Stomach (tissue), 9 donors: ENCODE data around the gene HSPG2. TPM values are rescaled to one million over a fixed set of nuclear protein-coding genes. Genes with fewer than 3 reads are reported as not detected.

Experiments used
- DNase-seq, 2 donors: peaks; one replicate each; pipeline versions ENCODE4 v3.0.0 to v3.0.0-alpha.2; 2013 to 2019
- H3K27ac ChIP-seq, 5 donors: fragments of 200-600 bp in 4 of 5; sonication (generic) in 4 of 5; one replicate each; pipeline ENCODE4 v1.5.1; 2013 to 2019; ENCODE audit warnings: mild to moderate bottlenecking in 1 of 5, moderate library complexity in 1 of 5
- H3K27me3 ChIP-seq, 3 donors: fragments of 200-600 bp; sonication (generic); one replicate each; pipeline ENCODE4 v1.5.1; 2017 to 2019; ENCODE audit warnings: mixed run types in 1 of 3
- H3K36me3 ChIP-seq, 4 donors: fragments of 200-600 bp; sonication (generic); 1 replicate in 3 of 4; 2 replicates in 1 of 4; pipeline ENCODE4 v1.5.1; 2016 to 2019
- H3K4me1 ChIP-seq, 4 donors: fragments of 200-600 bp; sonication (generic); one replicate each; pipeline ENCODE4 v1.5.1; 2016 to 2019
- H3K4me3 ChIP-seq, 4 donors: fragments of 200-600 bp; sonication (generic) in 3 of 4; one replicate each; pipeline ENCODE4 v1.5.1; 2016 to 2019; ENCODE audit warnings: mild to moderate bottlenecking in 1 of 4
- H3K9me3 ChIP-seq, 4 donors: fragments of 200-600 bp; sonication (generic); one replicate each; pipeline ENCODE4 v1.5.1; 2016 to 2019
- CTCF ChIP-seq, 7 experiments: fragments of 450-650 bp in 4 of 7; fragments of 200-600 bp in 3 of 7; sonication (generic) in 3 of 7; IDR thresholded peaks; one replicate each; pipeline ENCODE4 v1.5.1; 2016 to 2019; ENCODE audit warnings: antibody characterized with exemption in 7 of 7, control low read depth in 2 of 7, mild to moderate bottlenecking in 1 of 7
- EP300 ChIP-seq: sonication (generic); formaldehyde crosslinking; IDR thresholded peaks from one replicate; pipeline ENCODE4 v1.6.1; 2017; ENCODE audit warnings: antibody characterized with exemption
- POLR2A ChIP-seq, 4 donors: fragments of 450-650 bp; IDR thresholded peaks; one replicate each; pipeline ENCODE4 v1.6.1; 2016; ENCODE audit warnings: antibody characterized with exemption in 4 of 4, control low read depth in 2 of 4, mild to moderate bottlenecking in 1 of 4, moderate library complexity in 1 of 4
- POLR2AphosphoS5 ChIP-seq, 3 donors: sonication (generic); formaldehyde crosslinking; IDR thresholded peaks; one replicate each; pipeline ENCODE4 v1.6.1; 2016; ENCODE audit warnings: antibody characterized with exemption in 3 of 3
- WGBS, 5 donors: extraction: QIAGEN DNeasy Blood & Tissue Kit in 3 of 5; methylation state at CpG; one replicate each; pipeline versions ENCODE4 v1.1.5 to v1.1.7; 2013 to 2018; 5-methylcytosine and 5-hydroxymethylcytosine counted together
- intact Hi-C: fragments of 100-400 bp; cut with DNase I; formaldehyde crosslinking; loops from one replicate; pipeline ENCODE4 v1.15.1; 2023; ENCODE audit warnings: low total_unique reads
- polyA plus RNA-seq, 3 donors: library from polyadenylated mRNA; stranded (reverse); fragments of 200-250 nt; gene quantifications; one replicate each; pipeline ENCODE4 v1.2.3, GENCODE V29; 2013
- total RNA-seq, 5 donors: library from RNA; depleted of rRNA; stranded (reverse); fragments of >200 nt; gene quantifications; one replicate each; pipeline versions ENCODE4 v1.1.0 to v1.2.3, GENCODE V29; 2014 to 2016
- donor health status: healthy with polysubstance abuse.
- donor health status: Bipolar disorder and iron deficiency.
- donor health status: healthy.

Gene HSPG2
- total and polyA plus RNA-seq, 8 donors, result 21.7 to 504 (median 133) TPM

- Histone ChIP-seq H3K4me3 (peak overlapping the region; percentile 74 to 83 (median 78)), H3K27ac (peak overlapping the region; percentile 81 to 97 (median 95)), H3K9me3 (no peaks in the 10 kb centered on the region), H3K36me3 (no peaks in the 10 kb centered on the region), H3K27me3 (no peaks in the 10 kb centered on the region), H3K4me1 (peaks cover 78 to 94% (median 85%) of the 10 kb centered on the region in 4 donors)
- DNase-seq, result peak; percentile 60 to 77
- intact Hi-C loops, result no loop called here
- no peak for TF ChIP-seq POLR2A (IDR thresholded peaks at IDR 0.05)
- TF ChIP-seq CTCF (IDR thresholded peaks at IDR 0.05), result no peak
- TF ChIP-seq POLR2AphosphoS5 (IDR thresholded peaks at IDR 0.05), result no peak
- no peak for TF ChIP-seq EP300
- 6 to 28% (median 11%) methylated on average over 4 to 8 of the region's 8 CpGs for WGBS, 5 donors
These were observed 1.2 kb downstream of the HSPG2 start for GRCh38 chr1:21935891-21936365.

GRCh38 chr1:21935393-21935804 lies 1.7 kb downstream of the HSPG2 start:
- WGBS, 5 donors, result 15 to 39% (median 26%) methylated on average over 10 of the region's 10 CpGs

GRCh38 chr1:21933397-21934248 lies 3.5 kb downstream of the HSPG2 start:
- no peaks in the 10 kb centered on the region for H3K27me3 ChIP-seq
- DNase-seq, result peak; percentile 88 to 91
- 23 to 31% (median 27%) methylated on average over 14 to 19 of the region's 19 CpGs for WGBS, 5 donors
- peak overlapping the region; percentile 53 to 97 (median 95) for H3K27ac ChIP-seq
- peaks cover 75 to 91% (median 84%) of the 10 kb centered on the region in 4 donors for H3K4me1 ChIP-seq
- H3K36me3 ChIP-seq, result peaks cover 0 to 3% (median 0%) of the 10 kb centered on the region in 4 donors
- intact Hi-C loops, result no loop called here
- H3K4me3 ChIP-seq, result peak overlapping the region; percentile 74 to 83 (median 78)
- no peaks in the 10 kb centered on the region for H3K9me3 ChIP-seq
- TF ChIP-seq POLR2AphosphoS5 (IDR thresholded peaks at IDR 0.05) (peak; percentile 72 to 80 (median 73)), CTCF (IDR thresholded peaks at IDR 0.05) (no peak), EP300 (no peak), POLR2A (IDR thresholded peaks at IDR 0.05) (no peak)

More at GRCh38 chr1:21935393-21935804, 1.7 kb downstream of the HSPG2 start:
- TF ChIP-seq POLR2AphosphoS5 (IDR thresholded peaks at IDR 0.05) (no peak), EP300 (no peak), CTCF (IDR thresholded peaks at IDR 0.05) (no peak), POLR2A (IDR thresholded peaks at IDR 0.05) (no peak)
- H3K9me3 ChIP-seq, result no peaks in the 10 kb centered on the region
- DNase-seq, result peak in 1 of 2 donors; percentile 56
- H3K27ac ChIP-seq, result peak overlapping the region; percentile 81 to 97 (median 95)
- H3K27me3 ChIP-seq, result no peaks in the 10 kb centered on the region
- intact Hi-C loops, result no loop called here
- H3K36me3 ChIP-seq, result no peaks in the 10 kb centered on the region
- H3K4me3 ChIP-seq, result peak overlapping the region; percentile 74 to 83 (median 78)
- H3K4me1 ChIP-seq, result peaks cover 83 to 94% (median 88%) of the 10 kb centered on the region in 4 donors

- Histone ChIP-seq H3K4me1 (peaks cover 80 to 94% (median 88%) of the 10 kb centered on the region in 4 donors), H3K36me3 (peaks cover 0 to 6% (median 3%) of the 10 kb centered on the region in 4 donors), H3K27ac (peak overlapping the region; percentile 80 to 97 (median 95)), H3K4me3 (peak overlapping the region in 1 of 4 donors; percentile 83), H3K9me3 (no peaks in the 10 kb centered on the region), H3K27me3 (no peaks in the 10 kb centered on the region)
- TF ChIP-seq POLR2AphosphoS5 (IDR thresholded peaks at IDR 0.05), result peak; percentile 48 to 87 (median 83)
- TF ChIP-seq EP300, result peak; percentile 76
- TF ChIP-seq POLR2A (IDR thresholded peaks at IDR 0.05), result no peak
- no peak for TF ChIP-seq CTCF (IDR thresholded peaks at IDR 0.05)
- WGBS, 5 donors, result 24 to 43% (median 36%) methylated on average over 7 of the region's 7 CpGs
- peak in 1 of 2 donors; percentile 46 for DNase-seq
- intact Hi-C loops, result no loop called here
These were observed 5.0 kb downstream of the HSPG2 start for GRCh38 chr1:21932127-21932526.
